Measurements from ENCODE around the gene HOXB1.

HOXB1 gene

DNA sequence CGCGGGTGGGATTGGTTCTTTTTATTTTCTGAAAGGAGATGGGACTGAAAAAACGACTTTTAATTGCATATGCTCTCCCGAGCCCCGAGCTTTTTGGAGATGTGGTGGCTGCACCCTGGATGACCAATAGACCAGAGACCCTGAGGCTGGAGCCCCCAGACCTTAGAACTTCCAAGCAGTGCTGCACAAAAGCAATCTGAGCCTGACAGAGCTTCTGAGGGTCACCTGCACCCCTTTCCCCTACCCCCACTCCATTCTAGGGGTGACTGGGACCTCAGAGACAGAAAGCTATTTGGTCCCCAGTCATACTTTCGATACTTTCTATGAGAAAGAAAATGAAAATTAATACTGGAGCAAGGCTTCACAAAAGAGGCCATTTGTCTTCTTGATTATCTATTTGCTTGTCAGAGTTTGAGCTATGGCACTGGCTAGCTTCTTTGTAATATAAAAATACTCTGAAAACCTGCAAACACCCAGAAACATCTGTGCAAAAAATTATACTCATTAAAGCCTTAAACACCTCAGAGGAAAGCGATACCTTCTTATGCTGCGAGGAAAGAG is 43.8 kb upstream of the HOXB1 start:
- Histone ChIP-seq H3K27me3 (ENCODE audit: insufficient read depth, low read length) (peaks cover 100% of the 10 kb centered on the region), H3K36me3 (ENCODE audit: insufficient read depth, low read length) (no peaks in the 10 kb centered on the region), H3K9me3 (ENCODE audit: insufficient read depth, low read depth, low read length) (no peaks in the 10 kb centered on the region), H3K27ac (ENCODE audit: low read depth, low read length) (no peak overlapping the region), H3K4me1 (ENCODE audit: insufficient read depth, low read length) (peaks cover 20% of the 10 kb centered on the region; the same call in 1 of the 2 replicates), H3K9ac (ENCODE audit: low read depth, low read length) (no peak overlapping the region), H3K4me3 (ENCODE audit: low read length) (no peak overlapping the region)
- WGBS: 16% methylated on average over 8 of the region's 8 CpGs

DNA sequence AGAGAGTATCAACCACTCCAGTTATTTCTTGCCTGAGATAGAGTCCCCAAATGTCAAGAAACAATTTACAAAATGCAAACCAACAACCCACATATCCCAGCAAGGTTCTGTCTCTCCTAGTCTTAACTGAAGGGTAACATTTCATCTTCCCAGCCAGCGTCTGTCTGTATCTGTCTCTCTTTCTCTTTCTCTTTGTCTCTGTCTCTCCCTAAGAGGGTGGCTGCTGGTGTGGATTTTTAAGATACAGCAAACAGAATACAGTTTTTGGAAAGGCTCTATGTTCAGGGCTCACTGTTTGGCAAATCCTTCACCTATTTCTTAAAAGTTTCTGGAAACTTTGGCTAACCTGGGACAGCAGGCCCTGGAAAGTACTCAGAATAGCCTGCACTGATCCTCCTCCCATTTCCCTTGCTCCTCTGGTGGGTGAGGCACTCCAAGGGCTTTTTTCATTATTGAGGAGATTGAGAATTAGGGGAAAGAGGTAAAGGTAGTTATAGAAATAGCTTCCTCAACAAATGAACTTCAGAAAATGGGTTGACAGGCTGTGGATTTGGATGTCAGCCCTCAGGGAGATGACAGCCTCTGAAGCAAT is 41.1 kb upstream of the HOXB1 start:
- no peak overlapping the region for H3K9ac ChIP-seq (ENCODE audit: low read depth, low read length)
- peaks cover 100% of the 10 kb centered on the region for H3K27me3 ChIP-seq (ENCODE audit: insufficient read depth, low read length)
- no peaks in the 10 kb centered on the region for H3K36me3 ChIP-seq (ENCODE audit: insufficient read depth, low read length)
- peaks cover 26% of the 10 kb centered on the region for H3K4me1 ChIP-seq (ENCODE audit: insufficient read depth, low read length)
- no peak overlapping the region for H3K27ac ChIP-seq (ENCODE audit: low read depth, low read length)
- H3K4me3 ChIP-seq (ENCODE audit: low read length): no peak overlapping the region
- H3K9me3 ChIP-seq (ENCODE audit: insufficient read depth, low read depth, low read length): no peaks in the 10 kb centered on the region
- 9% methylated on average over 1 of the region's 1 CpG for WGBS

DNA sequence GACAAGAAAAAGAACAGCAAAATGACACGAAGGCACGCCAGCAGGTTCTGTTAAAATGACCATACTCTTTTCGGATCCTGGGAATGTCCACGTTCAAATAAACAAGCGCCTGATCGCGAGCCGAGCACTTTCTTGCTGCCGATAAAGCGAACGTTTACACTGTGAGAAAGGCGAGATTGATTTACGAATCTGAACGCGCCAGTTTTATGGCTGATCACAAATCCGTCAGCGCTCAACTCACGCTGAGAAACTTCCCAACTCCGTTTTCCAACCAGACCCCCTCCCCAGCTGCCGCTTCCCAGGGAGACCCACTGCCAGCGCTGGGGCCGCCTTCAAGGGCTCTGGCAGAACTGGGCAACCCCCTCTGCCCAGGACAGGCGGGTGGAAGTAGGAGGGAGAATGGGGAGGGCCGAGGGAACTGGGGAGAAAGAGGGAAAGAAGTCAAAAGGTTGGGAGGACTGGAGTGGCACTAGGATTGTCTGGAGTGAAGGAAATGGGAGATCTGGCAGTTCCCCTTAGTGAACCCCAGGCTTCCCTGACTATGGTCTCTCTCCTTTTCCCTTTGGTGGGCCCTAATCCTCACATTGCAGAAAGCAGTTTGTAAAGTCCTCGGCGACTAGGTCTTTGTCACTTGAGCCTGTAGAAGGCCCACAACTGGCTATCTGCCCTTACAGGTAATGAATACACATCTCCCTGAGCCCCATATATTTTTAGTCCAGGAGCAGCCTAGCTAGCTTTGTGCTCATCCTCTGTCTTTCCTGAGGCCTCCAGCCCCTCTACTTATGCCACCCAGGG is 40.4 kb upstream of the HOXB1 start:
- H3K36me3 ChIP-seq (ENCODE audit: insufficient read depth, low read length): no peaks in the 10 kb centered on the region
- peaks cover 26% of the 10 kb centered on the region for H3K4me1 ChIP-seq (ENCODE audit: insufficient read depth, low read length)
- H3K9ac ChIP-seq (ENCODE audit: low read depth, low read length): no peak overlapping the region
- peaks cover 100% of the 10 kb centered on the region for H3K27me3 ChIP-seq (ENCODE audit: insufficient read depth, low read length)
- H3K9me3 ChIP-seq (ENCODE audit: insufficient read depth, low read depth, low read length): no peaks in the 10 kb centered on the region
- WGBS: 2% methylated on average over 26 of the region's 26 CpGs
- no peak overlapping the region for H3K4me3 ChIP-seq (ENCODE audit: low read length)
- H3K27ac ChIP-seq (ENCODE audit: low read depth, low read length): no peak overlapping the region

DNA sequence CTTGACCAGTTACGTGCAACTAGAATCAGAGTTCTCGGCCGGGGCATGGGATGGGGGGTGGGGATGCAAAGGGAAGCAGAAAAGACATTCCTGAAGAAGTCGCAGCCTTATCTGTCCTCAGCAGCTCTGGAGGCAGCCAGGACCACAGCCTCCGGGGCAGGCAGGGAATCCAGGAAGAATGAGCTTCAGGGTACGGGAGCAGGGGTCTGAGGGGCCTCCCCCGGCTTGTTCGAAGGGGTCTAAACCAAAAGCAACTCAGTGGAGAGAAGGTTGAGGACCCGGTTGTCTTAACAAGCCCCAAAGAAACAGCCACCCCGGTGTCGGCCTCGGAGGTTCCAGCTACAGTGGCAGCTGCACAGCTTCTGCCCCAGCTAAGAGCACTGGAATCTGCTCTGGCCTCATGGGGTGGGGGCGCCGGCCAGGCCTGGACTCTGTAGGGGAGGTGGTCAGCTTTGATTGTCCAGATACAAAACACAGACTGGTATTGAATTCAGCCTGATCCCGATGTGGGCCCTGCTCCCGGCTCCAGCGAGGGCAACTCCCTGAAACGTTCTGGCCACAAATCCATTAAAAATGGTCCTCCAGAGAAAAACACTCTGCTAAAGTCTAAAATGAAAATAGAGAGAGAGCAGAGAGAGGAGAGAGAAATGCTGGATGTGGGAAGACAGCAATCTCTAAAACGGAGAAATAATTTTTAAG is 39.7 kb upstream of the HOXB1 start:
- Histone ChIP-seq H3K9me3 (ENCODE audit: insufficient read depth, low read depth, low read length) (no peaks in the 10 kb centered on the region), H3K9ac (ENCODE audit: low read depth, low read length) (no peak overlapping the region), H3K27ac (ENCODE audit: low read depth, low read length) (no peak overlapping the region), H3K4me3 (ENCODE audit: low read length) (no peak overlapping the region), H3K4me1 (ENCODE audit: insufficient read depth, low read length) (peaks cover 26% of the 10 kb centered on the region), H3K36me3 (ENCODE audit: insufficient read depth, low read length) (no peaks in the 10 kb centered on the region), H3K27me3 (ENCODE audit: insufficient read depth, low read length) (peaks cover 100% of the 10 kb centered on the region)
- WGBS: 3% methylated on average over 19 of the region's 19 CpGs

DNA sequence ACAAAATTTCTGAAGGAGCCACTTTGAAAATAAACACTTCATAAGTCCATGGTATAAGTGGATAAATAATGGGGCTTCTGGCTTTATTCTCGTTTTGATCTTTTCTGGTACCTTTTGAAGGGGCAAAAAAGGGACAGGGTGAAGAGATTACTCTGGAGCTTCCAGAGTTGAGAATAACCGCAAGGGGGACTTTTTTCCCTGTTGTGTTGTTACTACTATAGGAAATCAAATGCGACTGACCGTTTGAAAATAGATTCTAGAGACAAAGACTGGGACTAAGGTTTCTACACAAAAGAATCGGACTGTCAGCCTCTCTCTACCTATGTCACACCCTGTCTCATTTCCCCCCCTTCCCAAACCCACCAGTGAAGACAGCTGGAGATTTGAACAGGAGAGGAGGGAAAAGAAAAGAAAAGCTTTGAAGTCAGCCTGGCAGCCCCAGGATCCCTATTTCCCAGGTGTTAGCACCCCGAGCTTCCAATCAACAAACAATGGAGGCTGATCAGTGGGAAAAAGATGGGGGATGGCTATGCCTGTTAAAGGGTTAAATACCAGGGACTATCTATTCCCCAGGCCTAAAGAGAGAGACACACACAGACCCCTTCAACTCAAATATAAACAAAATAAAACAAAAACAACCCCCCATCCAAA is 39.0 kb upstream of the HOXB1 start:
- Histone ChIP-seq H3K27ac (ENCODE audit: low read depth, low read length) (no peak overlapping the region), H3K27me3 (ENCODE audit: insufficient read depth, low read length) (peaks cover 100% of the 10 kb centered on the region), H3K4me1 (ENCODE audit: insufficient read depth, low read length) (peaks cover 27% of the 10 kb centered on the region), H3K4me3 (ENCODE audit: low read length) (no peak overlapping the region), H3K9ac (ENCODE audit: low read depth, low read length) (no peak overlapping the region), H3K9me3 (ENCODE audit: insufficient read depth, low read depth, low read length) (no peaks in the 10 kb centered on the region), H3K36me3 (ENCODE audit: insufficient read depth, low read length) (no peaks in the 10 kb centered on the region)
- 2% methylated on average over 6 of the region's 6 CpGs for WGBS

DNA sequence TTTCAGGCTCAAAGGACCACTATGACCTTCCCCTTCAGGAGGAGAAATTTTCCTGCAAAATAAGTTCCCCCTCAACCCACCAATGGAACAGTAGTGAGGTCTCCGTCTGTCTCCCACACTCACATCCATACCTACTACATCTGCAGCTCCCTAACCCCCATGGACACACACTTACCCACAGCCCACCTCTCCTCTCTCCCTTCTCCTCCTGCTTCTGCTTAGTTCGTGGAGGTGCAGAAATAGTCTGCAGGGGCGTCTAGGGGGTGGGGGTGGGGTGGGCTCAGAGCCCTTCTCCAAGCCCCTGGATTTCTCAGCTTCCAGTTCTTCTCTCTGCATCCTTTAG is 38.4 kb upstream of the HOXB1 start:
- no peak overlapping the region for H3K27ac ChIP-seq (ENCODE audit: low read depth, low read length)
- WGBS: 4% methylated on average over 1 of the region's 3 CpGs
- no peak overlapping the region for H3K9ac ChIP-seq (ENCODE audit: low read depth, low read length)
- no peaks in the 10 kb centered on the region for H3K36me3 ChIP-seq (ENCODE audit: insufficient read depth, low read length)
- no peak overlapping the region for H3K4me3 ChIP-seq (ENCODE audit: low read length)
- no peaks in the 10 kb centered on the region for H3K9me3 ChIP-seq (ENCODE audit: insufficient read depth, low read depth, low read length)
- peaks cover 31% of the 10 kb centered on the region for H3K4me1 ChIP-seq (ENCODE audit: insufficient read depth, low read length)
- peaks cover 100% of the 10 kb centered on the region for H3K27me3 ChIP-seq (ENCODE audit: insufficient read depth, low read length)

DNA sequence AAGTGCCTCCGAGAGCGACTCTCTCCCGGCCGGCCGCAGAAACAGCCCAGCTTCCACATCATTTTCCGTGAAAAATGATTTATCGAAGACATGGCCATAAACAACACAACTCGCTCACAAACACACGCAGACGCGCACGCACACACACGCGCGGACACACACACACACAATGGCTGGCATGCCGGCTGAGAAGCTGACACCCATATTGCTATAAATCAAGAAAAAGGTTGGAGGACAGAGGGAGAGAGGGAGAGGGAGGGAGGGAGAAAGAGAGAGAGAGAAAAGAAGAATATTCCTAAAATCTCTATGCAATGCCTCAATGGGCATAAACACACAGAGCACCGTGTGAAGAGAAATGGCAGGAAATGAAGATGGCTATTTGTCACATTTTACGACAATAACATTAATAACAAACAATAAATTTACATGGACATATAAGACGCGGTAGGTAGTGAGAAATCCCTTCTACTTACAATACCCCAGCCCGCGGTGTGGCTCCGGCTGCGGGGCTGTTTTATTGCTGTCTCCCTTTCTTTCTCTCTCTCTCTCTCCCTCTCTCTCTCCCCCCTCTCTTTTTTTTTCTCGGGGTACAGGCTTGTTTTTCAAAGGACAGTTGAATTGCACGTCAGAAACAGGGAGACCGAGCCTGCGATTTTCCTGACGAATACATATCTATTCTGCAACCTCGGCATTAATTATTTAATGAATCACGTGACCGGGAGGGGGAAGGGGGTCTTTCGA is 37.9 kb upstream of the HOXB1 start:
- no peak overlapping the region for H3K9ac ChIP-seq (ENCODE audit: low read depth, low read length)
- 3% methylated on average over 30 of the region's 33 CpGs for WGBS
- no peaks in the 10 kb centered on the region for H3K36me3 ChIP-seq (ENCODE audit: insufficient read depth, low read length)
- peaks cover 100% of the 10 kb centered on the region for H3K27me3 ChIP-seq (ENCODE audit: insufficient read depth, low read length)
- no peak overlapping the region for H3K27ac ChIP-seq (ENCODE audit: low read depth, low read length)
- no peak overlapping the region for H3K4me3 ChIP-seq (ENCODE audit: low read length)
- peaks cover 31% of the 10 kb centered on the region for H3K4me1 ChIP-seq (ENCODE audit: insufficient read depth, low read length)
- no peaks in the 10 kb centered on the region for H3K9me3 ChIP-seq (ENCODE audit: insufficient read depth, low read depth, low read length)

DNA sequence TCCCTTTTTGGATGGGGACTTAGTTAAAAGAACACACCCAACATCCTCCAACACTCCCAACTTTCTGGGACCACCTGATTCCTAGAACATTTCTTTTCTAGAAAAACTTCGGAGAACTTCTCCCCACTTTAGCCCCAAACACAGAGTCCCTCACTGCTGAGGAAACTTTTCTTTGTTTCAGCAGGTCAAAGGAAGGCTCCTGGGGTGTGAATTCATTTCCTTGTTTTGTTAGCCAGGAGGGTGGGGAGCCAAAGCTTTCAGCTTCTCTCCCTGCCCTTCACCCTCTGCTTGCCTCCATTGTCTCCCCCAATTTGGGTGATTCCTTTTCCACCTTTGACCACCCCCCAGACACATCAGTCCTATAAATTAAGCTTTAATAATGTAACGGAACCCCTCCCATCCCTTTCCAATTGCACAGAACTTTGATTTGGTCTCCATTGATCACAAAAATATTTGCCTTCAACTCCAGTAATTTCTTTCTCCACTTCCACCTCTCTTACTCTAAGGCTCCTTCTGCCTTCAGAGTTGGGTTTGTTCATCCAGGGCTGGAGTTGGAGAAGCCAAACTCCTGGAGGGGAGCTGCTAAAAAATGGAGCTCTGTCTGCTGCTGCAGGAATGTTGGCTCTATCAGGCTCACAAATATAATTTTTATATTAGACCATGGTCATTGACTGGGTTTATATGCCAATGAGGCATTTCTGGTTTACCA is 37.0 kb upstream of the HOXB1 start:
- no peak overlapping the region for H3K27ac ChIP-seq (ENCODE audit: low read depth, low read length)
- peaks cover 100% of the 10 kb centered on the region for H3K27me3 ChIP-seq (ENCODE audit: insufficient read depth, low read length)
- H3K9ac ChIP-seq (ENCODE audit: low read depth, low read length): no peak overlapping the region
- H3K9me3 ChIP-seq (ENCODE audit: insufficient read depth, low read depth, low read length): no peaks in the 10 kb centered on the region
- no peaks in the 10 kb centered on the region for H3K36me3 ChIP-seq (ENCODE audit: insufficient read depth, low read length)
- H3K4me3 ChIP-seq (ENCODE audit: low read length): no peak overlapping the region
- WGBS: 8% methylated on average over 2 of the region's 2 CpGs
- H3K4me1 ChIP-seq (ENCODE audit: insufficient read depth, low read length): peaks cover 31% of the 10 kb centered on the region

DNA sequence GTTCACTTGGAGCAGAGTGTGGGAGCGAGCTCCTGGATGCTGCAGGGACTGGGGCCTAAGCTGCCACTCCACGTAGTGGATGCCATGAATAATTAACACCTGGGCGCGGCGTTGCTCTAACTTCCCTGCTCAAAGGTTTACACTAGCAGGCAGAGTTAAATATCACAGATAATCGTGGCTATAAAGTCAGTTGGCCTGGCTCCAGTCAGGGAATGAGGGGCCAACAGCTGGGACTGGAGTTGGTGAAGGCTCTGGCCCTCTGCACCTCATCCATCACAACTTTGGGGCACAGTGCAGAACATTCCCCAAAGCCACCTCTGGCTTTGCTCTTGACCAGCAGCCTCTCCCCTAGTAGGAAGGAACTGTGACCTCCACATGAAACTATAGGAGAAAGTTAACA is 36.4 kb upstream of the HOXB1 start:
- 15% methylated on average over 6 of the region's 6 CpGs for WGBS
- no peak overlapping the region for H3K4me3 ChIP-seq (ENCODE audit: low read length)
- H3K9me3 ChIP-seq (ENCODE audit: insufficient read depth, low read depth, low read length): no peaks in the 10 kb centered on the region
- H3K9ac ChIP-seq (ENCODE audit: low read depth, low read length): no peak overlapping the region
- H3K36me3 ChIP-seq (ENCODE audit: insufficient read depth, low read length): no peaks in the 10 kb centered on the region
- H3K27me3 ChIP-seq (ENCODE audit: insufficient read depth, low read length): peaks cover 100% of the 10 kb centered on the region
- no peak overlapping the region for H3K27ac ChIP-seq (ENCODE audit: low read depth, low read length)
- H3K4me1 ChIP-seq (ENCODE audit: insufficient read depth, low read length): peaks cover 31% of the 10 kb centered on the region

DNA sequence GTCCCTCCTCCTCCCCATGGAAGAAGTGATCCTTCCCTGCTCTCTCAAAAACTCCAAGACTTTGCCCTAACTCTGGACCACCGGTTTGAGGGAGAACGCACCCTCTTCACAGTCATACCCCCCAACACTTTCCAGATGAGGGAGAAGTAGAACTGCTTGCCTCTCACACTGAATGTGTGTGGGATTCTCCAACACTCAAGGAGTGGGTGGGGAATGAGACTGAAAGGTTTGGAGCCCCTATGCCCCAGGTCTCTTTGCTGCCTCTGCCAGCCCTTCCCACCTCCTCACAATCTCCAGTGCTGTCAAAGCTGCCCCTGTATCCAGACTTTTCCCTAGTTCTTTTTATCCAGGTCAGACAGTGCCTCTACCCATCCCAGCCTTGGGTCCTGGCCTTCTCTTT is 35.9 kb upstream of the HOXB1 start:
- H3K4me1 ChIP-seq (ENCODE audit: insufficient read depth, low read length): peaks cover 31% of the 10 kb centered on the region
- no peak overlapping the region for H3K27ac ChIP-seq (ENCODE audit: low read depth, low read length)
- H3K36me3 ChIP-seq (ENCODE audit: insufficient read depth, low read length): no peaks in the 10 kb centered on the region
- no peak overlapping the region for H3K4me3 ChIP-seq (ENCODE audit: low read length)
- H3K9ac ChIP-seq (ENCODE audit: low read depth, low read length): no peak overlapping the region
- H3K27me3 ChIP-seq (ENCODE audit: insufficient read depth, low read length): peaks cover 100% of the 10 kb centered on the region
- 0% methylated on average over 1 of the region's 2 CpGs for WGBS
- H3K9me3 ChIP-seq (ENCODE audit: insufficient read depth, low read depth, low read length): no peaks in the 10 kb centered on the region
